HEK293 (cell line): ENCODE data around the gene SDC3.
A peak's percentile ranks its signal among the peaks of the same experiment; 100 is the strongest.

Experiments
- CTCF ChIA-PET: fragments of 350-600 bp; formaldehyde crosslinking; extraction: SDS; loops from one replicate; lab custom pipeline; 2021; ENCODE audit warnings: antibody characterized with exemption; lab: Yijun Ruan, JAX
- POLR2A ChIA-PET: fragments of 300-600 bp; formaldehyde crosslinking; extraction: SDS; loops from one replicate; lab custom pipeline; 2020; ENCODE audit warnings: antibody characterized with exemption, inconsistent platforms; lab: Yijun Ruan, JAX
- H3K27ac ChIP-seq: fragments of 200-500 bp; sonication (Bioruptor generic); 2 replicates; pipeline ENCODE4 v1.5.1; 2014; ENCODE audit warnings: low read depth, low read length, control low read depth, inconsistent platforms; ENCODE audit errors: extremely low read depth
- H3K36me3 ChIP-seq, 2 experiments: fragments of 200-500 bp in 1 of 2; sonication (Bioruptor generic) in 1 of 2; 1 replicate in 1 of 2; 2 replicates in 1 of 2; pipeline ENCODE4 v1.5.1; 2014 to 2017; ENCODE audit warnings: inconsistent platforms in 2 of 2, low read length in 2 of 2; ENCODE audit not compliant: control insufficient read depth in 2 of 2, insufficient read depth in 1 of 2
- H3K4me1 ChIP-seq: fragments of 200-500 bp; sonication (Bioruptor generic); 2 replicates; pipeline ENCODE4 v1.5.1; 2014; ENCODE audit warnings: mild to moderate bottlenecking, low read length, inconsistent platforms; ENCODE audit not compliant: control insufficient read depth, insufficient read depth
- H3K4me3 ChIP-seq: 2 replicates; pipeline ENCODE4 v1.5.1; 2011; ENCODE audit warnings: low read depth, mild to moderate bottlenecking, control low read depth, low read length, moderate library complexity
- H3K9me3 ChIP-seq: fragments of 200-500 bp; sonication (Bioruptor generic); 2 replicates; pipeline ENCODE4 v1.5.1; 2014; ENCODE audit warnings: low read depth, low read length, inconsistent platforms; ENCODE audit not compliant: control insufficient read depth, insufficient read depth
- ATF2 ChIP-seq: fragments of 450-650 bp; formaldehyde crosslinking; IDR thresholded peaks from 2 replicates; pipeline ENCODE4 v1.5.1; 2016; ENCODE audit warnings: missing biosample characterization, missing genetic modification characterization, low read depth
- HOXC10 ChIP-seq: sonication (generic); formaldehyde crosslinking; IDR thresholded peaks from 2 replicates; pipeline ENCODE4 v1.8.1; 2023; ENCODE audit warnings: mild to moderate bottlenecking, missing genetic modification reagents
- KLF17 ChIP-seq: fragments of 450-650 bp; formaldehyde crosslinking; IDR thresholded peaks from 2 replicates; pipeline ENCODE4 v1.5.1; 2016; ENCODE audit warnings: missing biosample characterization, missing genetic modification characterization
- PRDM10 ChIP-seq: fragments of 450-650 bp; formaldehyde crosslinking; IDR thresholded peaks from 2 replicates; pipeline ENCODE4 v1.5.1; 2016; ENCODE audit warnings: missing biosample characterization, missing genetic modification characterization
- TRIM28 ChIP-seq: IDR thresholded peaks from 2 replicates; pipeline ENCODE4 v1.6.1; 2011; ENCODE audit warnings: low read length, control low read depth, borderline replicate concordance
- ZBTB8A ChIP-seq: fragments of 450-650 bp; formaldehyde crosslinking; IDR thresholded peaks from 2 replicates; pipeline ENCODE4 v1.5.1; 2016; ENCODE audit warnings: missing biosample characterization, missing genetic modification characterization
- ZEB2 ChIP-seq: fragments of 450-650 bp; formaldehyde crosslinking; IDR thresholded peaks from 2 replicates; pipeline ENCODE4 v1.5.1; 2016; ENCODE audit warnings: missing biosample characterization, missing genetic modification characterization
- ZNF18 ChIP-seq: fragments of 450-650 bp; formaldehyde crosslinking; IDR thresholded peaks from 2 replicates; pipeline ENCODE4 v1.5.1; 2016; ENCODE audit warnings: missing biosample characterization, missing genetic modification characterization
- ZNF704 ChIP-seq: fragments of 450-650 bp; formaldehyde crosslinking; IDR thresholded peaks from 2 replicates; pipeline ENCODE4 v1.5.1; 2016; ENCODE audit warnings: missing biosample characterization, missing genetic modification characterization

SDC3 gene

GRCh38 chr1:30864681-30865080 lies 43.9 kb downstream of the SDC3 start (continued):
- no peak for TF ChIP-seq ZNF704 (tag by site-specific recombination)
- TF ChIP-seq, all 188 proteins: peak for 0

GRCh38 chr1:30863858-30864604 lies 44.5 kb downstream of the SDC3 start:
- Histone ChIP-seq H3K9me3 (no peaks in the 10 kb centered on the region), H3K27ac (no peak overlapping the region), H3K36me3 (no peaks in the 10 kb centered on the region), H3K4me1 (no peaks in the 10 kb centered on the region), H3K4me3 (no peak overlapping the region)
- CTCF ChIA-PET: interaction anchor here (1.4 kb wide), 1 partner anchor 62 kb away, joined by 7 read pairs; no protein-coding TSS in a partner anchor
- POLR2A ChIA-PET: no interaction called here
- peak; percentile 68 for TF ChIP-seq PRDM10 (tag by site-specific recombination)
- TF ChIP-seq HOXC10: no peak

GRCh38 chr1:30860320-30860652 lies 48.3 kb downstream of the SDC3 start:
- H3K36me3 ChIP-seq: no peaks in the 10 kb centered on the region
- H3K4me3 ChIP-seq: no peak overlapping the region
- H3K9me3 ChIP-seq: no peaks in the 10 kb centered on the region
- peaks cover 5% of the 10 kb centered on the region; the same call in 1 of the 2 replicates for H3K4me1 ChIP-seq
- H3K27ac ChIP-seq: no peak overlapping the region
- TF ChIP-seq ZBTB8A (tag by site-specific recombination) (no peak), KLF17 (tag by site-specific recombination) (no peak), ZEB2 (tag by site-specific recombination) (no peak), ATF2 (tag by site-specific recombination) (no peak)
- ChIA-PET CTCF (interaction anchor here (0.6 kb wide), 1 partner anchor 274 kb away, joined by 3 read pairs; no protein-coding TSS in a partner anchor), POLR2A (no interaction called here)

GRCh38 chr1:30857964-30858363 lies 50.6 kb downstream of the SDC3 start:
- CTCF ChIA-PET: interaction anchor here (1.2 to 1.7 kb wide), 2 partner anchors 12 to 56 kb away, joined by 3 to 4 read pairs; no protein-coding TSS in a partner anchor
- no peak overlapping the region for H3K27ac ChIP-seq

More at GRCh38 chr1:30857964-30858363, 50.6 kb downstream of the SDC3 start:
- no peaks in the 10 kb centered on the region for H3K9me3 ChIP-seq
- POLR2A ChIA-PET: no interaction called here
- TF ChIP-seq ZNF18 (tag by site-specific recombination) (no peak), TRIM28 (no peak)
- TF ChIP-seq, all 188 proteins: peak for 0
- Histone ChIP-seq H3K4me1 (peaks cover 5% of the 10 kb centered on the region; the same call in 1 of the 2 replicates), H3K36me3 (no peaks in the 10 kb centered on the region), H3K4me3 (no peak overlapping the region)
